ENCODE measurements around the gene XPC. TPM values are rescaled to one million over a fixed set of nuclear protein-coding genes. Genes with fewer than 3 reads are reported as not detected.

XPC gene
- total and polyA plus RNA-seq, 2 of the 8 experiments (the other 6 are each of a cell fraction or from before 2014, with no cell fraction given), result 8.8 to 27.3 TPM

DNA sequence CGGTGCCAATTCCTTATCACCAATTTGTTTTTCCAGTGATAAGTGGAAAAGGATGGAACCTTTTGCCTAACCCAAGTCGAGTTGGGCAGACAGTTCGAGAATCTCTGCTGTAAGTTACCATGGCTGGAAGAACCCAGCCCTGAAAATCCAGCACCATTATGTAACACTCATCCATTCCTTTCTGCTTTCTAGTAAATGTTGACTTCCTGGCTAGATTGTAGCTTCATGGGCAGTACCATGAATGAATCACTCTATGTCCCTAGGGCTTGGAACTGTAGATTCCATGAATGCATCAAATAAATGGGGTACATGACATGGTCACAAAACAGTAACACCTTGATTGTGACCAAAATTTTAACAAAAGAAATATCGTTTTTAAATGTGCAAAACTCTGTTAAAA, 67.7 kb downstream of the XPC start (continued):
- TF ChIP-seq, protein P1, sequence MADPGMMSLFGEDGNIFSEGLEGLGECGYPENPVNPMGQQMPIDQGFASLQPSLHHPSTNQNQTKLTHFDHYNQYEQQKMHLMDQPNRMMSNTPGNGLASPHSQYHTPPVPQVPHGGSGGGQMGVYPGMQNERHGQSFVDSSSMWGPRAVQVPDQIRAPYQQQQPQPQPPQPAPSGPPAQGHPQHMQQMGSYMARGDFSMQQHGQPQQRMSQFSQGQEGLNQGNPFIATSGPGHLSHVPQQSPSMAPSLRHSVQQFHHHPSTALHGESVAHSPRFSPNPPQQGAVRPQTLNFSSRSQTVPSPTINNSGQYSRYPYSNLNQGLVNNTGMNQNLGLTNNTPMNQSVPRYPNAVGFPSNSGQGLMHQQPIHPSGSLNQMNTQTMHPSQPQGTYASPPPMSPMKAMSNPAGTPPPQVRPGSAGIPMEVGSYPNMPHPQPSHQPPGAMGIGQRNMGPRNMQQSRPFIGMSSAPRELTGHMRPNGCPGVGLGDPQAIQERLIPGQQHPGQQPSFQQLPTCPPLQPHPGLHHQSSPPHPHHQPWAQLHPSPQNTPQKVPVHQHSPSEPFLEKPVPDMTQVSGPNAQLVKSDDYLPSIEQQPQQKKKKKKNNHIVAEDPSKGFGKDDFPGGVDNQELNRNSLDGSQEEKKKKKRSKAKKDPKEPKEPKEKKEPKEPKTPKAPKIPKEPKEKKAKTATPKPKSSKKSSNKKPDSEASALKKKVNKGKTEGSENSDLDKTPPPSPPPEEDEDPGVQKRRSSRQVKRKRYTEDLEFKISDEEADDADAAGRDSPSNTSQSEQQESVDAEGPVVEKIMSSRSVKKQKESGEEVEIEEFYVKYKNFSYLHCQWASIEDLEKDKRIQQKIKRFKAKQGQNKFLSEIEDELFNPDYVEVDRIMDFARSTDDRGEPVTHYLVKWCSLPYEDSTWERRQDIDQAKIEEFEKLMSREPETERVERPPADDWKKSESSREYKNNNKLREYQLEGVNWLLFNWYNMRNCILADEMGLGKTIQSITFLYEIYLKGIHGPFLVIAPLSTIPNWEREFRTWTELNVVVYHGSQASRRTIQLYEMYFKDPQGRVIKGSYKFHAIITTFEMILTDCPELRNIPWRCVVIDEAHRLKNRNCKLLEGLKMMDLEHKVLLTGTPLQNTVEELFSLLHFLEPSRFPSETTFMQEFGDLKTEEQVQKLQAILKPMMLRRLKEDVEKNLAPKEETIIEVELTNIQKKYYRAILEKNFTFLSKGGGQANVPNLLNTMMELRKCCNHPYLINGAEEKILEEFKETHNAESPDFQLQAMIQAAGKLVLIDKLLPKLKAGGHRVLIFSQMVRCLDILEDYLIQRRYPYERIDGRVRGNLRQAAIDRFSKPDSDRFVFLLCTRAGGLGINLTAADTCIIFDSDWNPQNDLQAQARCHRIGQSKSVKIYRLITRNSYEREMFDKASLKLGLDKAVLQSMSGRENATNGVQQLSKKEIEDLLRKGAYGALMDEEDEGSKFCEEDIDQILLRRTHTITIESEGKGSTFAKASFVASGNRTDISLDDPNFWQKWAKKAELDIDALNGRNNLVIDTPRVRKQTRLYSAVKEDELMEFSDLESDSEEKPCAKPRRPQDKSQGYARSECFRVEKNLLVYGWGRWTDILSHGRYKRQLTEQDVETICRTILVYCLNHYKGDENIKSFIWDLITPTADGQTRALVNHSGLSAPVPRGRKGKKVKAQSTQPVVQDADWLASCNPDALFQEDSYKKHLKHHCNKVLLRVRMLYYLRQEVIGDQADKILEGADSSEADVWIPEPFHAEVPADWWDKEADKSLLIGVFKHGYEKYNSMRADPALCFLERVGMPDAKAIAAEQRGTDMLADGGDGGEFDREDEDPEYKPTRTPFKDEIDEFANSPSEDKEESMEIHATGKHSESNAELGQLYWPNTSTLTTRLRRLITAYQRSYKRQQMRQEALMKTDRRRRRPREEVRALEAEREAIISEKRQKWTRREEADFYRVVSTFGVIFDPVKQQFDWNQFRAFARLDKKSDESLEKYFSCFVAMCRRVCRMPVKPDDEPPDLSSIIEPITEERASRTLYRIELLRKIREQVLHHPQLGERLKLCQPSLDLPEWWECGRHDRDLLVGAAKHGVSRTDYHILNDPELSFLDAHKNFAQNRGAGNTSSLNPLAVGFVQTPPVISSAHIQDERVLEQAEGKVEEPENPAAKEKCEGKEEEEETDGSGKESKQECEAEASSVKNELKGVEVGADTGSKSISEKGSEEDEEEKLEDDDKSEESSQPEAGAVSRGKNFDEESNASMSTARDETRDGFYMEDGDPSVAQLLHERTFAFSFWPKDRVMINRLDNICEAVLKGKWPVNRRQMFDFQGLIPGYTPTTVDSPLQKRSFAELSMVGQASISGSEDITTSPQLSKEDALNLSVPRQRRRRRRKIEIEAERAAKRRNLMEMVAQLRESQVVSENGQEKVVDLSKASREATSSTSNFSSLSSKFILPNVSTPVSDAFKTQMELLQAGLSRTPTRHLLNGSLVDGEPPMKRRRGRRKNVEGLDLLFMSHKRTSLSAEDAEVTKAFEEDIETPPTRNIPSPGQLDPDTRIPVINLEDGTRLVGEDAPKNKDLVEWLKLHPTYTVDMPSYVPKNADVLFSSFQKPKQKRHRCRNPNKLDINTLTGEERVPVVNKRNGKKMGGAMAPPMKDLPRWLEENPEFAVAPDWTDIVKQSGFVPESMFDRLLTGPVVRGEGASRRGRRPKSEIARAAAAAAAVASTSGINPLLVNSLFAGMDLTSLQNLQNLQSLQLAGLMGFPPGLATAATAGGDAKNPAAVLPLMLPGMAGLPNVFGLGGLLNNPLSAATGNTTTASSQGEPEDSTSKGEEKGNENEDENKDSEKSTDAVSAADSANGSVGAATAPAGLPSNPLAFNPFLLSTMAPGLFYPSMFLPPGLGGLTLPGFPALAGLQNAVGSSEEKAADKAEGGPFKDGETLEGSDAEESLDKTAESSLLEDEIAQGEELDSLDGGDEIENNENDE (IDR thresholded peaks at IDR 0.05; ENCODE audit: insufficient replicate concordance, low read length), result no peak
- no peak for TF ChIP-seq TAF7 (optimal IDR thresholded peaks at IDR 0.05; ENCODE audit: borderline replicate concordance, low read depth, low read length)
- TF ChIP-seq SP4 (IDR thresholded peaks at IDR 0.05; ENCODE audit: low read length), result no peak
- TF ChIP-seq, protein P2, sequence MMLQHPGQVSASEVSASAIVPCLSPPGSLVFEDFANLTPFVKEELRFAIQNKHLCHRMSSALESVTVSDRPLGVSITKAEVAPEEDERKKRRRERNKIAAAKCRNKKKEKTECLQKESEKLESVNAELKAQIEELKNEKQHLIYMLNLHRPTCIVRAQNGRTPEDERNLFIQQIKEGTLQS (IDR thresholded peaks at IDR 0.05; ENCODE audit: insufficient read depth, low read depth, low read length), result no peak
- no peak for TF ChIP-seq NANOG (IDR thresholded peaks at IDR 0.05; ENCODE audit: insufficient read depth, low read depth, low read length, poor library complexity, severe bottlenecking)
- TF ChIP-seq, protein P3, sequence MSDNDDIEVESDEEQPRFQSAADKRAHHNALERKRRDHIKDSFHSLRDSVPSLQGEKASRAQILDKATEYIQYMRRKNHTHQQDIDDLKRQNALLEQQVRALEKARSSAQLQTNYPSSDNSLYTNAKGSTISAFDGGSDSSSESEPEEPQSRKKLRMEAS (IDR thresholded peaks at IDR 0.05), result no peak
- no peak for TF ChIP-seq CREB1 (IDR thresholded peaks at IDR 0.05)
- TF ChIP-seq POLR2AphosphoS5 (IDR thresholded peaks at IDR 0.05; ENCODE audit: low read depth, low read length), result no peak
- TF ChIP-seq HDAC2 (IDR thresholded peaks at IDR 0.05; ENCODE audit: borderline replicate concordance in 1 of 2, low read depth in 2 of 2, low read length in 2 of 2), result no peak
- TF ChIP-seq NRF1 (IDR thresholded peaks at IDR 0.05; ENCODE audit: low read depth, low read length), result no peak
- no peak for TF ChIP-seq FOSL1 (IDR thresholded peaks at IDR 0.05; ENCODE audit: insufficient read depth, low read depth, low read length)

Data from H1 (cell line).